SU-DHL-6 (cell line): ENCODE results near the gene COBLL1.

ENCODE experiments used
- H2AFZ ChIP-seq: fragments of 200-600 bp; sonication (generic); 2 replicates; pipeline ENCODE4 v1.6.1; 2014; ENCODE audit warnings: low read depth, mild to moderate bottlenecking, moderate library complexity, mixed read lengths, antibody characterized with exemption, low read length; ENCODE audit not compliant: severe bottlenecking
- H3F3A ChIP-seq: fragments of 200-600 bp; shearing (Covaris generic); 2 replicates; pipeline ENCODE4 v1.6.0; 2016; ENCODE audit warnings: antibody characterized with exemption, mild to moderate bottlenecking; ENCODE audit not compliant: insufficient read depth
- H3K27ac ChIP-seq: fragments of 200-600 bp; sonication (generic); 2 replicates; pipeline ENCODE4 v1.5.1; 2016; ENCODE audit warnings: low read depth, mild to moderate bottlenecking, low read length, moderate library complexity, mixed read lengths
- H3K27me3 ChIP-seq: fragments of 200-600 bp; sonication (generic), shearing (Covaris generic); 2 replicates; pipeline ENCODE4 v1.6.0; 2014; ENCODE audit warnings: mild to moderate bottlenecking, low read length
- H3K36me3 ChIP-seq: fragments of 200-600 bp; sonication (generic); 2 replicates; pipeline ENCODE4 v1.6.1; 2014; ENCODE audit warnings: mild to moderate bottlenecking, low read length, mixed read lengths
- H3K4me2 ChIP-seq: fragments of 300-600, 200-600 bp; shearing (Covaris generic), sonication (generic); 2 replicates; pipeline ENCODE4 v1.6.0; 2014; ENCODE audit warnings: low read length, low read depth, mild to moderate bottlenecking; ENCODE audit not compliant: poor library complexity, severe bottlenecking
- H3K4me3 ChIP-seq: fragments of 200-600 bp; sonication (generic); 2 replicates; pipeline ENCODE4 v1.5.1; 2014; ENCODE audit warnings: antibody characterized with exemption, low read length, mild to moderate bottlenecking, mixed read lengths; ENCODE audit not compliant: insufficient read depth, poor library complexity, severe bottlenecking
- H3K79me2 ChIP-seq: fragments of 200-600 bp; sonication (generic); 2 replicates; pipeline ENCODE4 v1.6.1; 2014; ENCODE audit warnings: mild to moderate bottlenecking, low read length, moderate library complexity; ENCODE audit not compliant: insufficient read depth
- H3K9ac ChIP-seq: fragments of 200-600 bp; sonication (generic); 2 replicates; pipeline ENCODE4 v1.7.0; 2014; ENCODE audit warnings: mild to moderate bottlenecking, low read length
- H3K9me2 ChIP-seq: fragments of 200-600 bp; sonication (generic); replicated peaks from 2 replicates; pipeline ENCODE4 v1.6.1; 2014; ENCODE audit warnings: low read length; ENCODE audit not compliant: insufficient read depth
- H3K9me3 ChIP-seq: fragments of 200-600 bp; sonication (generic); 2 replicates; pipeline ENCODE4 v1.6.1; 2014; ENCODE audit warnings: low read length, mixed read lengths; ENCODE audit not compliant: insufficient read depth
- H4K20me1 ChIP-seq: fragments of 200-600 bp; sonication (generic); 2 replicates; pipeline ENCODE4 v1.6.1; 2014; ENCODE audit warnings: low read depth, mild to moderate bottlenecking, antibody characterized with exemption, low read length, moderate library complexity, mixed read lengths
- EZH2phosphoT487 ChIP-seq: fragments of 200-600 bp; sonication (generic), shearing (Covaris generic); conservative IDR thresholded peaks from 2 replicates; pipeline ENCODE4 v1.6.1; 2018; ENCODE audit warnings: mild to moderate bottlenecking, antibody characterized with exemption, low read length, moderate library complexity, mixed read lengths
- TF ChIP-seq, protein P1 (sequence below): fragments of 200-600 bp; sonication (generic); IDR thresholded peaks from one replicate; pipeline ENCODE4 v1.5.1; 2017; ENCODE audit warnings: antibody characterized with exemption, mild to moderate bottlenecking, low read length, moderate library complexity; ENCODE audit not compliant: insufficient read depth, poor library complexity, severe bottlenecking

Gene COBLL1, protein sequence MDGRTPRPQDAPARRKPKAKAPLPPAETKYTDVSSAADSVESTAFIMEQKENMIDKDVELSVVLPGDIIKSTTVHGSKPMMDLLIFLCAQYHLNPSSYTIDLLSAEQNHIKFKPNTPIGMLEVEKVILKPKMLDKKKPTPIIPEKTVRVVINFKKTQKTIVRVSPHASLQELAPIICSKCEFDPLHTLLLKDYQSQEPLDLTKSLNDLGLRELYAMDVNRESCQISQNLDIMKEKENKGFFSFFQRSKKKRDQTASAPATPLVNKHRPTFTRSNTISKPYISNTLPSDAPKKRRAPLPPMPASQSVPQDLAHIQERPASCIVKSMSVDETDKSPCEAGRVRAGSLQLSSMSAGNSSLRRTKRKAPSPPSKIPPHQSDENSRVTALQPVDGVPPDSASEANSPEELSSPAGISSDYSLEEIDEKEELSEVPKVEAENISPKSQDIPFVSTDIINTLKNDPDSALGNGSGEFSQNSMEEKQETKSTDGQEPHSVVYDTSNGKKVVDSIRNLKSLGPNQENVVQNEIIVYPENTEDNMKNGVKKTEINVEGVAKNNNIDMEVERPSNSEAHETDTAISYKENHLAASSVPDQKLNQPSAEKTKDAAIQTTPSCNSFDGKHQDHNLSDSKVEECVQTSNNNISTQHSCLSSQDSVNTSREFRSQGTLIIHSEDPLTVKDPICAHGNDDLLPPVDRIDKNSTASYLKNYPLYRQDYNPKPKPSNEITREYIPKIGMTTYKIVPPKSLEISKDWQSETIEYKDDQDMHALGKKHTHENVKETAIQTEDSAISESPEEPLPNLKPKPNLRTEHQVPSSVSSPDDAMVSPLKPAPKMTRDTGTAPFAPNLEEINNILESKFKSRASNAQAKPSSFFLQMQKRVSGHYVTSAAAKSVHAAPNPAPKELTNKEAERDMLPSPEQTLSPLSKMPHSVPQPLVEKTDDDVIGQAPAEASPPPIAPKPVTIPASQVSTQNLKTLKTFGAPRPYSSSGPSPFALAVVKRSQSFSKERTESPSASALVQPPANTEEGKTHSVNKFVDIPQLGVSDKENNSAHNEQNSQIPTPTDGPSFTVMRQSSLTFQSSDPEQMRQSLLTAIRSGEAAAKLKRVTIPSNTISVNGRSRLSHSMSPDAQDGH

GRCh38 chr2:164841719-164842623 lies at the start of gene COBLL1:
TSS of gene COBLL1 (minus strand) at chr2:164841823. CDS start at chr2:164841196, 627 bp downstream.
- Histone ChIP-seq H3K36me3 (no peaks in the 10 kb centered on the region), H3F3A (no peaks in the 10 kb centered on the region), H2AFZ (peak within 1 kb of the TSS; percentile 64), H3K9ac (peak within 1 kb of the TSS; percentile 16; the same call in 1 of the 2 replicates), H3K9me3 (no peaks in the 10 kb centered on the region), H3K27ac (no peak within 1 kb of the TSS), H3K4me2 (peak within 1 kb of the TSS; percentile 56), H3K79me2 (no peaks in the 10 kb centered on the region), H3K9me2 (no peaks in the 10 kb centered on the region), H4K20me1 (no peaks in the 10 kb centered on the region), H3K27me3 (no peaks in the 10 kb centered on the region), H3K4me3 (peak within 1 kb of the TSS; percentile 40)
- TF ChIP-seq, protein P1, sequence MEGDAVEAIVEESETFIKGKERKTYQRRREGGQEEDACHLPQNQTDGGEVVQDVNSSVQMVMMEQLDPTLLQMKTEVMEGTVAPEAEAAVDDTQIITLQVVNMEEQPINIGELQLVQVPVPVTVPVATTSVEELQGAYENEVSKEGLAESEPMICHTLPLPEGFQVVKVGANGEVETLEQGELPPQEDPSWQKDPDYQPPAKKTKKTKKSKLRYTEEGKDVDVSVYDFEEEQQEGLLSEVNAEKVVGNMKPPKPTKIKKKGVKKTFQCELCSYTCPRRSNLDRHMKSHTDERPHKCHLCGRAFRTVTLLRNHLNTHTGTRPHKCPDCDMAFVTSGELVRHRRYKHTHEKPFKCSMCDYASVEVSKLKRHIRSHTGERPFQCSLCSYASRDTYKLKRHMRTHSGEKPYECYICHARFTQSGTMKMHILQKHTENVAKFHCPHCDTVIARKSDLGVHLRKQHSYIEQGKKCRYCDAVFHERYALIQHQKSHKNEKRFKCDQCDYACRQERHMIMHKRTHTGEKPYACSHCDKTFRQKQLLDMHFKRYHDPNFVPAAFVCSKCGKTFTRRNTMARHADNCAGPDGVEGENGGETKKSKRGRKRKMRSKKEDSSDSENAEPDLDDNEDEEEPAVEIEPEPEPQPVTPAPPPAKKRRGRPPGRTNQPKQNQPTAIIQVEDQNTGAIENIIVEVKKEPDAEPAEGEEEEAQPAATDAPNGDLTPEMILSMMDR: peak; percentile 21
- no peak for TF ChIP-seq EZH2phosphoT487

- Histone ChIP-seq H3K27ac (no peak overlapping the region), H3K9me2 (no peaks in the 10 kb centered on the region), H3K4me3 (no peak overlapping the region), H3K27me3 (no peaks in the 10 kb centered on the region), H3K4me2 (no peak overlapping the region), H3K36me3 (no peaks in the 10 kb centered on the region), H3K79me2 (no peaks in the 10 kb centered on the region), H3K9me3 (no peaks in the 10 kb centered on the region), H2AFZ (no peak overlapping the region), H3F3A (no peaks in the 10 kb centered on the region), H4K20me1 (no peaks in the 10 kb centered on the region), H3K9ac (no peak overlapping the region)
- TF ChIP-seq, protein P1: no peak
- TF ChIP-seq EZH2phosphoT487: no peak
Measured at GRCh38 chr2:164890544-164890943, 48.9 kb upstream of the COBLL1 start.

DNA sequence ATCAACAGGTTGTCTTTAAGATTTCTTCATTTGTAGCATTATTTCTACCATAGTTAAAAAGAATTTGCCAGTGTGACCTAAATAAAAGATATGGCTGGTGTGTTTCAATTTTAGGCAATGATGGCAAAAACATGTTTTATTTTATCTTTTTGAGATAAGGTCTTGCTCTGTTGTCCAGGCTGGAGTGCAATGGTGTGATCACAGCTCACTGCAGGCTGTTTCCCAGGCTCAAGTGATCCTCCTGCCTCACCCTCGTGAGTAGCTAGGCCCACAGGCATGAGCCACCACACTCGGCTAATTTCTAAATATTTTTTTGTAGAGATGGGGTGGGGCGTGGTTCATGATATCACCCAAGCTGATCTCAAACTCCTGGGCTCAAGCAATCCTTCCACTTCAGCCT lies 47.0 kb upstream of the COBLL1 start:
- Histone ChIP-seq H4K20me1 (no peaks in the 10 kb centered on the region), H3K9ac (no peak overlapping the region), H3K9me2 (no peaks in the 10 kb centered on the region), H3K27me3 (no peaks in the 10 kb centered on the region), H2AFZ (no peak overlapping the region), H3K79me2 (no peaks in the 10 kb centered on the region), H3K4me3 (no peak overlapping the region), H3F3A (no peaks in the 10 kb centered on the region), H3K36me3 (no peaks in the 10 kb centered on the region), H3K4me2 (no peak overlapping the region), H3K9me3 (no peaks in the 10 kb centered on the region), H3K27ac (no peak overlapping the region)
- TF ChIP-seq, protein P1: no peak
- no peak for TF ChIP-seq EZH2phosphoT487
